ENCODE measurements around the gene NAV3. TPM values are rescaled to one million over a fixed set of nuclear protein-coding genes. Genes with fewer than 3 reads are reported as not detected.

Gene NAV3
- total RNA-seq, 1 donor from 2014 or later, result 8.1 TPM

DNA sequence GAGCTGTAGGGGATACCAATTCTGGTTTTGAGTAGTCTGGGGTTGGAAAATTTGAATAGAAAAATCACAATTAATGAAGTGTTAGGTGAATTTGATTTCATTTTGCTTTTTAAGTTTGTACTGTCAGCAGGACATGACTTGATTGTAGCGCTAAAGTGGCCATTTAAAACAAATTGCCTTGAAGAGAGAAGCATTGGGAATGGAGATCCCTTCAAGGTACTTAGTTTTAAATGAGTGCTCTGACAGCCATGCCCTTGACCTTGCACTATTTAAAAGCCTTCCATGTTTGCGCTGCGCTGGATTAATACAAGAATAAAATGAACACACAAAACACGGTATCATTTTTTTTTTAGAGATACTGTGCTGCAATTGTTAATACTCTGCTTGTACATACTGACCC, 345.9 kb downstream of the NAV3 start:
- no peak for DNase-seq (ENCODE audit: extremely low spot score, unreplicated experiment)
- H3K4me1 Mint-ChIP-seq (ENCODE audit: unreplicated experiment), result no peaks in the 10 kb centered on the region
- H3K9me3 Mint-ChIP-seq (ENCODE audit: unreplicated experiment), result no peaks in the 10 kb centered on the region
- TF ChIP-seq, protein P1, sequence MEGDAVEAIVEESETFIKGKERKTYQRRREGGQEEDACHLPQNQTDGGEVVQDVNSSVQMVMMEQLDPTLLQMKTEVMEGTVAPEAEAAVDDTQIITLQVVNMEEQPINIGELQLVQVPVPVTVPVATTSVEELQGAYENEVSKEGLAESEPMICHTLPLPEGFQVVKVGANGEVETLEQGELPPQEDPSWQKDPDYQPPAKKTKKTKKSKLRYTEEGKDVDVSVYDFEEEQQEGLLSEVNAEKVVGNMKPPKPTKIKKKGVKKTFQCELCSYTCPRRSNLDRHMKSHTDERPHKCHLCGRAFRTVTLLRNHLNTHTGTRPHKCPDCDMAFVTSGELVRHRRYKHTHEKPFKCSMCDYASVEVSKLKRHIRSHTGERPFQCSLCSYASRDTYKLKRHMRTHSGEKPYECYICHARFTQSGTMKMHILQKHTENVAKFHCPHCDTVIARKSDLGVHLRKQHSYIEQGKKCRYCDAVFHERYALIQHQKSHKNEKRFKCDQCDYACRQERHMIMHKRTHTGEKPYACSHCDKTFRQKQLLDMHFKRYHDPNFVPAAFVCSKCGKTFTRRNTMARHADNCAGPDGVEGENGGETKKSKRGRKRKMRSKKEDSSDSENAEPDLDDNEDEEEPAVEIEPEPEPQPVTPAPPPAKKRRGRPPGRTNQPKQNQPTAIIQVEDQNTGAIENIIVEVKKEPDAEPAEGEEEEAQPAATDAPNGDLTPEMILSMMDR (IDR thresholded peaks at IDR 0.05), result no peak
- no peak overlapping the region for H3K4me3 Mint-ChIP-seq (ENCODE audit: unreplicated experiment)
- H3K27me3 Mint-ChIP-seq (ENCODE audit: unreplicated experiment), result no peaks in the 10 kb centered on the region
- no peaks in the 10 kb centered on the region for H3K36me3 Mint-ChIP-seq (ENCODE audit: unreplicated experiment)
- no peak overlapping the region for H3K27ac Mint-ChIP-seq (ENCODE audit: unreplicated experiment)

DNA sequence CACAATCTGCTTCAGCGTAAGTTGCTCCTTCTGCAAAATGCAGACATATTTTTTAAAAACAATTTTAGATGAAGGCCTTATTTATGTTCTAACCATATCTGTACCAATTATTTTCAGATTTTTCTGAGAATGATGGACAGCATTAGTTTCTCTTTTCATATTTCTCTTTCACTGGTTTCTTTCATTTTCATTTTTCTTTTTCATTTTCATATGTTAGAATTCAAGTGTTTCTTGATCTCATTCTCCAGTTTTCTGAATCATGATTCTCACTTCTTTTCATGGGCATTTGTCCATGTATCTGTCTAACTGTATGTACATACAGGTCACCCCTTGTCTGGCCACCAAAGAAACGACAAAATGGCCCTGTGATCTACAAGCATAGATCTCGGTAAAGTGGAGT, 346.6 kb downstream of the NAV3 start:
- Mint-ChIP-seq H3K4me3 (ENCODE audit: unreplicated experiment) (no peak overlapping the region), H3K9me3 (ENCODE audit: unreplicated experiment) (no peaks in the 10 kb centered on the region), H3K27me3 (ENCODE audit: unreplicated experiment) (no peaks in the 10 kb centered on the region), H3K4me1 (ENCODE audit: unreplicated experiment) (no peaks in the 10 kb centered on the region), H3K36me3 (ENCODE audit: unreplicated experiment) (no peaks in the 10 kb centered on the region), H3K27ac (ENCODE audit: unreplicated experiment) (no peak overlapping the region)
- DNase-seq (ENCODE audit: extremely low spot score, unreplicated experiment), result no peak
- TF ChIP-seq, protein P1 (IDR thresholded peaks at IDR 0.05), result no peak

DNA sequence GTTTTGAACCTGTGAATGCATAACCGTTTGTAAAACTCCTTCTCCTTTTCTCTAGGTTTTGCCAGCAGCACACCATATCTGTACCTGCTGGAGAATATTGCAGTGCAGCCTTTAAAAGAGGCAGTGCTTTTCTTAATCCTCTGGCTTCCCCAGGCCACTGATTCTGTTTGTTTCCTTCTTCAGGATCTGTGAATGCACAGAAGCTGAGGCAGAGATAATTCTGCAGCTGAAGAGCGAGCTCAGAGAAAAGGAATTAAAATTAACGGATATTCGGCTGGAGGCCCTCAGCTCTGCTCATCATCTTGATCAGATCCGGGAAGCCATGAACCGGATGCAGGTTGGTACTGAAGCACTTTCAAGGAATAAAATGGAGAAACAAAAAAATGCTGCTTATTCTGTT, 348.7 kb downstream of the NAV3 start:
- Mint-ChIP-seq H3K36me3 (ENCODE audit: unreplicated experiment) (peaks cover 2% of the 10 kb centered on the region), H3K4me1 (ENCODE audit: unreplicated experiment) (peaks cover 5% of the 10 kb centered on the region), H3K4me3 (ENCODE audit: unreplicated experiment) (no peak overlapping the region), H3K27ac (ENCODE audit: unreplicated experiment) (no peak overlapping the region), H3K9me3 (ENCODE audit: unreplicated experiment) (no peaks in the 10 kb centered on the region), H3K27me3 (ENCODE audit: unreplicated experiment) (no peaks in the 10 kb centered on the region)
- DNase-seq (ENCODE audit: extremely low spot score, unreplicated experiment), result no peak
- TF ChIP-seq, protein P1 (IDR thresholded peaks at IDR 0.05), result no peak

DNA sequence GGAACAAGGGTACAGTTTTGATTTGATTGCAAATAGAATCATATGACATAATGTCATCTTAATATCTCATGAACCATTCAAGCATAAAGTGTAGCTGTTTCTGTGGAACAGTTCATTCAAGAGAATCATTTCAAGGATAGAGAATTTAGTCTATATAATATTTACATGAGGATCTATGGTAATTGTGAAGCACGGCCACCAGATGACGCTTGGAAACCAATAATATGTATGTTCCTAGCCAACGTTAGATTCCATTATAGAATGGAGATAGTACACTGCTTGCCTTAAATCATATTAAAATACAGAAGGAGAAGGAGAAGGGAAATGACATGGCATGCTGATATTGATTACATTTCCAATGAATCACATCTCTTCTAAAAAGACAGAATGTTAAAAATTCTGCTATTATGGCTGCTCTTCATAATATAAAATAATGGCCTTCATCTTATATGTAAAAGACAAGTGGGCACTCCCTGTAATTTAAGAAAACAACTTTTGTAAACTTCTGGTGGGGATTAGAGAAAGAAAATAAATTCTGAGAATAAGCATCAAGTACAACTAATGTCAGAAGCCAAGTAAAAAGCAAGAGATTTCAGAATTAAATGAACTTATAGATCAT, 351.0 kb downstream of the NAV3 start:
- no peak for DNase-seq (ENCODE audit: extremely low spot score, unreplicated experiment)
- no peak overlapping the region for H3K27ac Mint-ChIP-seq (ENCODE audit: unreplicated experiment)
- no peaks in the 10 kb centered on the region for H3K27me3 Mint-ChIP-seq (ENCODE audit: unreplicated experiment)
- no peak overlapping the region for H3K4me3 Mint-ChIP-seq (ENCODE audit: unreplicated experiment)
- H3K36me3 Mint-ChIP-seq (ENCODE audit: unreplicated experiment), result peaks cover 2% of the 10 kb centered on the region
- no peaks in the 10 kb centered on the region for H3K9me3 Mint-ChIP-seq (ENCODE audit: unreplicated experiment)
- peaks cover 5% of the 10 kb centered on the region for H3K4me1 Mint-ChIP-seq (ENCODE audit: unreplicated experiment)
- TF ChIP-seq, protein P1 (IDR thresholded peaks at IDR 0.05), result peak; percentile 70

DNA sequence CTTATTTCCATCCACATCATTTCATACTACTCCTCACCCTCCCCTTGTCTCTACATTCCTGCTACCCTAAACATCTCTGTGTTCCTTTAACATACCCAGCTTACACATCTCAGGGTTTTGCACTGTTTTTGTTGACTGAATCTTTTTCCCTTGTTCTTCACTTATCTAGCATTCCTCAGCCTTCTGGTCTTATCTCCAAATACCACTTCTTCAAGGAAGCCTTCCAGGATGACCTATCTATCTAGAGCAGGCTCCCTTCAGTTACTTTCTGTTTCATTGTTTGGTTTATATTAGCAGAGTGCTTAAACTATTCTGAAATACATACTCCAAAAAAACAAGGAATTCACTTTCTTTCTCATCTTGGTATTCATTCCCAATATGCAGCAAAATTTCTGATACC, 353.1 kb downstream of the NAV3 start:
- H3K27ac Mint-ChIP-seq (ENCODE audit: unreplicated experiment), result no peak overlapping the region
- TF ChIP-seq, protein P1 (IDR thresholded peaks at IDR 0.05), result no peak
- no peaks in the 10 kb centered on the region for H3K27me3 Mint-ChIP-seq (ENCODE audit: unreplicated experiment)
- no peak for DNase-seq (ENCODE audit: extremely low spot score, unreplicated experiment)
- no peaks in the 10 kb centered on the region for H3K9me3 Mint-ChIP-seq (ENCODE audit: unreplicated experiment)
- H3K4me3 Mint-ChIP-seq (ENCODE audit: unreplicated experiment), result no peak overlapping the region
- H3K36me3 Mint-ChIP-seq (ENCODE audit: unreplicated experiment), result peaks cover 2% of the 10 kb centered on the region
- H3K4me1 Mint-ChIP-seq (ENCODE audit: unreplicated experiment), result peaks cover 6% of the 10 kb centered on the region
